ENCODE results near the gene LGI2.

- TF ChIP-seq CTCF (IDR thresholded peaks at IDR 0.05) (no peak), POLR2A (IDR thresholded peaks at IDR 0.05) (no peak)
Measured at GRCh38 chr4:25060241-25060962, 29.7 kb upstream of the LGI2 start.

Measured in vagina (tissue), 2 donors.